ENCODE results near the gene KLHL25. TPM values are rescaled to one million over a fixed set of nuclear protein-coding genes. Genes with fewer than 3 reads are reported as not detected.
A peak's percentile ranks its signal among the peaks of the same experiment; 100 is the strongest.
"Not testable (repeated sequence)": the region's sequence is repeated elsewhere in the genome, so short reads cannot be mapped to it uniquely, and the experiment has no call there.

The KLHL25 gene
- total RNA-seq, 1 donor from 2014 or later: 4.8 TPM

DNA sequence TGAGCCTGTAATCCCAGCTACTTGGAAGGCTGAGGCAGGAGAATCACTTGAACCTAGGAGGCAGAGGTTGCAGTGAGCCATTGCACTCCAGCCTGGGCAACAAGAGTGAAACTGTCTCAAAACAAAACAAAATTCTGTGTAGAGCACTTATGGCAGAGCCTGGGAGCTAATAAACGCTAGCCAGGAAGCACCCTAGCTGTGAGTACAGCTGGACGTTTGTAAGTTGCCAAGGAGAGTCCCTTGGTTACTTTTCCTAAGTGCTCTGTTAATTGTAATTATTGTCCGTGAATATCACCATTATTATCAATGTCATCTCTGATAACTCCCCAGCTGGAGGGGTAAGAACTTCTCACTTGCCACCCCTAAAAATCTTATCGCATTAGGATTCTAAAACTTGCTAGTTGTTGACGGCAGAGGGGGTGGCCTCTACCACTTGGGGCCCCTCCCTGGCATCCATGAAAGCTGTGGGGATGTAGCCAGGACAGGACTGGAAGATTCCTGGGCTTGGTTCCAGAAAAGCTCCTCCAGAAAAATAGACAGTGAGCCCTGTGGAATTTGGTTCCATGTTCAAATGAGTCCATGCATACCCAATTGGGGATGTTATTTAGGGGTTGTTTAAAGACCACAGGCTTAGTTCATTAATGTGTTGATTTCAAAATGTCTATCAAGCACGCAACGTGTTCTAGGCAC is 9.9 kb upstream of the KLHL25 start:
- no peak for ATAC-seq

- not testable (repeated sequence) for ATAC-seq
Measured at GRCh38 chr15:85802617-85803016, 7.9 kb upstream of the KLHL25 start.

DNA sequence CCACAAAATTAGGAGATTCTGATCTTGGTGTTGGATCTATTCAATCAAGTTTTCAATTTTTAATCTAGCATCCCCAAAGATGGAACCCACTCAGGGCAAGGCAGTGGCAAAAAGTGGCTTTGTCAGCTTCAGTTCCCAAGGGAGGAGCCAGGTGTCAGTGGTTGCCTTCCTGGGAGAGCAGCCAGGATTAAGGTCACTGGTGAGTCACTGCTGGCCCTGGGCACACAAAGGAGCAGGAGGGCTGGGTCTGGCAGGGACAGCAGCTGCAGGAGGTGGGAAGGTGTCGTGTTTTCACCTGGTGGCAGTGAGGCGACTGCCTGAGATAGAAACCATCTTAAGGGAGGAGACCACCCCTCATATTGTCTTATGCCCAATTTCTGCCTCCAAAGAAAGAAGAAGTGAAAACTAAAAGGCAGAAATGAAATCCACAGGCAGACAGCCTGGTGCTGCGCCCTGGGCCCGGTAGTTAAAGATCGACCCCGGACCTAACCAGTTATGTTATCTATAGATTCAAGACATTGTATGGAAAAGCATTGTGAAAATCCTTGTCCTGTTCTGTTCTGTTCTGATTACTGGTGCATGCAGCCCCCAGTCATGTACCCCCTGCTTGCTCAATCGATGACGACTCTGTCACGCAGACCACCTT is 5.9 kb upstream of the KLHL25 start:
- ATAC-seq: peak; percentile 91

GRCh38 chr15:85796371-85796770 is 1.6 kb upstream of the KLHL25 start:
- not testable (repeated sequence) for ATAC-seq

- no peak for ATAC-seq
Measured at GRCh38 chr15:85795337-85796305, 896 bp upstream of the KLHL25 start.

GRCh38 chr15:85793641-85794597 is 806 bp downstream of the KLHL25 start:
- peak; percentile 31 for ATAC-seq

DNA sequence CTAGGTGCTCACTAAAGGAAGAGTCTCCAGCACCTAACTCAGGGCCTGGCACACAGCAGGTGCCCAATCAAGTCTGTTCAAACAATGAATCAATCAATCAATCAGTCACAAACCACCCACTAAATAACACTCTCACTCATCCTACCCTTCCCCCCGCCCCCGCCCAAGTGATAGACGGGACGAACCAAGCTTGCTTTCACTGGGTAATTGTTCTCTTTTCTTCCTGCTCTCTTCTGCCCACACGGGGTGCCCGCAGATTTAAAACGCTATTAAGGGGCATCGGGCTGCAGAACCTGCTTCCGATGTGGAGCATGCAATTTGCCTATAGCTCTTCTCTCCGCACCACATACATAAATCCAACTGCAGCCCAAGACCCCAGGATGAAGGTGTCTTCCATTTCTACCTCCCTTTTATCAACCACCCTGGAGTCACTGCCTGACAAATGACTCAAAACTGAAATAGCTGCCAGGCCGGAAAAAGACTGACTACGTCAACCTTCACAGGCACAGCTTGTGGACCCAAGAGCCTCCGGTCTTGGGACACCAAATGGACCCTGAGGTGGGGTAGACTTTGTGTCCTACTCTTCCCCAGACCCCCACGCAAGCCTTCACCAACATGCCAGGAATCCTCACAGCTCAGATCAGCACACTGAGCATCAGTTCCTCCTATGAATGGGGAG is 1.7 kb downstream of the KLHL25 start:
- ATAC-seq: no peak

- ATAC-seq: no peak
Measured at GRCh38 chr15:85792102-85792731, 2.5 kb downstream of the KLHL25 start.

- no peak for ATAC-seq
Measured at GRCh38 chr15:85789496-85789875, 5.2 kb downstream of the KLHL25 start.

DNA sequence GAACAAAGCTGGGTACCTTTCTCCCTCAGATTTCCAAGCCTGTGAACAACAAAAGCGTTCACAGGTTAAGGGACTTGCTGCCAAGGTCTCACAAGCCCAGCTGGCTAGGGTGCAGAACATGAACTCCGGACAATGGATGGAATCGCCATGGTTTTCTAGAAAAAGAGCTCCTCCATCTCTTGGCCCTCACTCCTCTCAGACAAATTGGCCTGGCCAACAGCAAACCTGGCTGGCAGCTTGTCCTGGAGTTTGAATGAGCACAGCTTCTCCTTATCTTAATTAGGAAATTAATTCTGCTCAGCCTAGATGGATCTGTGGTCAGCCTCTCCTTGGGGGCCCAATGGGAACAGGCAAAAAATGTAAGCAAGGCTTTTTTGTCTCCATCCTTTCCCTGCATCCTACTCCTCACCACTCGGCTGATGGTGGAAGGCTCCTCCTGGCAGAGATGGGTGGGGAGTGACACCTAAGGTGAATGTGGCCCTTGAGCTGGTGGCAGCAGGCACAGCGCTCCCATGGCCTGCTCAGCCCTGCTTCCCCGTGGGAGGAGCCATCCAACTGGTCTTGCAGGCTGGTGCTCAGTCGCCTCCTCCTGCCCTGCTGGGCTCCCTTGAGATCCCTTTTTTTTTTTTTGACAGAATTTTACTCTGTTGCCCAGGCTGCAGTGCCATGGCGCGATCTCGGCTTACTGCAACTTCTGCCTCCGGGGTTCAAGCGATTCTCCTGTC is 5.8 kb downstream of the KLHL25 start:
- ATAC-seq: peak; percentile 82

DNA sequence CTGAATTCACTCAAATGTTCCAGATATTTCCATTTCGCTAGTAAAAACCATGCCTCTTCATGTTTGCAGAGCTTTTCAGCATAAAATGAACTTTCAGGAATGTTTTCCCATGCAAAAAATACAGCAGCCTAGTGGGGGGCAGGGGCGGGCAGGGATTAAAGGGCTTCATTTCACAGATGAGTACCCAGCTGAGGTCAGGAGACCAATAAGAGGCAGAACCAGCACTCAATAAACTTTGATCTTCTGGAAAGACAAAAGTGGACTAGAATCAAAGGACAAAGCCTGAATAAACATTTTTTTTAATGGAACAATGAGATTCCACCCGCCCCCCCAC is 8.0 kb downstream of the KLHL25 start:
- no peak for ATAC-seq

- peak; percentile 79 for ATAC-seq
Measured at GRCh38 chr15:85785887-85786780, 8.6 kb downstream of the KLHL25 start.

- no peak for ATAC-seq
Measured at GRCh38 chr15:85782064-85782463, 12.7 kb downstream of the KLHL25 start.

DNA sequence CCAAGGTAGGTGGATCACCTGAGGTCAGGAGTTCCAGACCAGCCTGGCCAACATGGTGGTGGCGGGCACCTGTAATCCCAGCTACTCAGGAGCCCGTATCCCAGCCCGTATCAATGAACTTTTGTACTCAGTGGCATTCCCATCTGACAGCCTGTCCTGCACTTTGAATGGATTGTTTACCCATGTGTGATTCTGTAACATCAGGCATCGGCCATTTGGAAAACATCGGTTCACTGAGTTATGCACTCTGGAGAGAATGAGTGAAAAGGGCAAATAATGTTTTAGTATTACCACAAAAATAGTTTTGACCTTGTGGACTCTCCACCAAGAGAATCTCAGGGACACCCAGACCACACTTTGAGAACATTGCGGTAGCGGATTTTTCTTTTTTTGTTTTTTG is 13.6 kb downstream of the KLHL25 start:
- no peak for ATAC-seq

DNA sequence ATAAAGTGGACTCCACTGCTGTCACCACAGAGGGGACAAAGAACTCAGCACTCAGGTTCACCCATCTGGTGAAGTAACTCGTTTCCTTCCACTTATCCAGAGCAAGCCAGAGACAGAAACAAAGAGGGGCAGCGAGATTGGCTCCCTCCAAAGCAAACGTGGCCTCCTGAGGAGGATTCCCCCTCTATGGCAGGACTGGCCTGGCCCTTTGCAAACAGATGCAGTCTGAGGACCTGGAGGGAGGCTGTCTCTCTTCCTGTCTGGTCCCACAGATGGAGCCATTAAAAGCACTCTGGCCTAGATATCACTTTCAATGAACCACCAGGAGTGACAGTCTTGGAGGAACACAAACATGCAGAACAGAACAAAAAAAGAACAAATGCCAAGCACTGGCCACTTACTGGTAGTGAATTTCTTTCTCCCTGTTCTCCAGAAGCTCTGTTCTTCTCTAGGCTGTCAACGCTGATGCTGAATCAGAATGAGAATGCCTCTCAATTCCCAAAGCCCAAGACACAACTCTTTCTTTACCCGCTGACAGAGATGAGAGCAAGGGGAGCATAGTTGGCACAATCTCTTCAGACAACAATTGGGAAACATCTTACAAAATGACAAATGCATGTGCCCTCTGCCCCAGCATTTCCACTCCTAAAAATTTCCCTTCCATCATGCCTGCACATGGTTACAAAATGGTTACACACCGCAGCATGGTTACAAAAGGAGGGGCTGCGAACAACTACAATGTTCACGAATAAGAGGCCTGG is 14.3 kb downstream of the KLHL25 start:
- no peak for ATAC-seq

DNA sequence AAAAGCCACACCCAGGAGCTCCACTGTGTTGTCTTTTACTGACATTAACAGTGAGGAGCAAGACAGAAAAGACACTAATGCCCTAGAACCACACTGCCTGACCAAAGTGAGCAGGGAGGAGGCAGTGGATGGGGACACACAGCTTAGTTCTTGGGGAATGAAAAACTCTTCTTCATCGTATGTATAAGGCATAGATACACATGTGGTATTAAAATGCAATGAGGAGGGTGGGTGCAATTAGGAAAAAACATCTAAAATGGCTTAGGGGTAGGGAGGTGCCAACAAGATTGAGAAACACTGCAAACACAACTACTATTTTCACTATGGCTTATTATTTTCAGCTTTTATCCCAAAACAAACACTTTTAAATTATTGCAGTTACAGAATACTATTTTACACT is 15.5 kb downstream of the KLHL25 start:
- ATAC-seq: no peak

- peak; percentile 14 for ATAC-seq
Measured at GRCh38 chr15:85778107-85778776, 16.5 kb downstream of the KLHL25 start.

Measured in esophagus mucosa (tissue), 1 donor.